HepG2 (cell line): ENCODE results near the gene WEE1. TPM values are rescaled to one million over a fixed set of nuclear protein-coding genes. Genes with fewer than 3 reads are reported as not detected.
A peak's percentile ranks its signal among the peaks of the same experiment; 100 is the strongest.

ENCODE experiments used
- FOXJ3 ChIP-seq: sonication (generic); formaldehyde crosslinking; IDR thresholded peaks from 2 replicates; pipeline ENCODE4 v1.4.0; 2020; ENCODE audit warnings: missing genetic modification reagents, mild to moderate bottlenecking, borderline replicate concordance
- FOXM1 ChIP-seq: sonication (generic); formaldehyde crosslinking; IDR thresholded peaks from 2 replicates; pipeline ENCODE4 v1.5.0; 2020; ENCODE audit warnings: missing genetic modification reagents
- HOXA7 ChIP-seq: sonication (generic); formaldehyde crosslinking; IDR thresholded peaks from 2 replicates; pipeline ENCODE4 v1.8.1; 2022; ENCODE audit warnings: mild to moderate bottlenecking, missing genetic modification reagents, moderate library complexity
- KDM5B ChIP-seq: sonication (generic); formaldehyde crosslinking; IDR thresholded peaks from 2 replicates; pipeline ENCODE4 v1.4.0; 2020; ENCODE audit warnings: missing genetic modification reagents, mild to moderate bottlenecking, borderline replicate concordance
- MBNL3 ChIP-seq: fragments of 250-450 bp; sonication (Bioruptor Pico); conservative IDR thresholded peaks from 2 replicates; pipeline ENCODE4 v1.8.0; 2022; ENCODE audit warnings: mild to moderate bottlenecking, inconsistent platforms
- PBX2 ChIP-seq: IDR thresholded peaks from 2 replicates; pipeline ENCODE4 v1.6.1; 2016; ENCODE audit warnings: control low read depth
- RARA ChIP-seq: IDR thresholded peaks from 2 replicates; pipeline ENCODE4 v1.6.1; 2016; ENCODE audit warnings: missing genetic modification reagents, missing compliant biosample characterization
- REPIN1 ChIP-seq: sonication (generic); formaldehyde crosslinking; IDR thresholded peaks from 2 replicates; pipeline ENCODE4 v1.8.0; 2022; ENCODE audit warnings: missing genetic modification reagents, low read depth, mild to moderate bottlenecking, borderline replicate concordance
- SOX5 ChIP-seq: IDR thresholded peaks from 2 replicates; pipeline ENCODE4 v1.6.1; 2016; ENCODE audit warnings: borderline replicate concordance
- TCF7L2 ChIP-seq: IDR thresholded peaks from 2 replicates; pipeline ENCODE4 v1.6.1; 2011; ENCODE audit warnings: mild to moderate bottlenecking, low read depth, low read length, moderate library complexity
- TRAFD1 ChIP-seq: sonication (generic); formaldehyde crosslinking; IDR thresholded peaks from 2 replicates; pipeline ENCODE4 v1.5.1; 2020; ENCODE audit warnings: missing genetic modification reagents, mild to moderate bottlenecking, borderline replicate concordance
- ZNF292 ChIP-seq: sonication (generic); formaldehyde crosslinking; IDR thresholded peaks from 2 replicates; pipeline ENCODE4 v1.8.1; 2022; ENCODE audit warnings: mild to moderate bottlenecking, low read depth, missing genetic modification reagents, borderline replicate concordance
- ZNF564 ChIP-seq: sonication (generic); formaldehyde crosslinking; IDR thresholded peaks from 2 replicates; pipeline ENCODE4 v1.8.1; 2023; ENCODE audit warnings: mild to moderate bottlenecking, missing genetic modification reagents
- polyA plus RNA-seq, 8 experiments: library from polyadenylated mRNA; depleted of rRNA in 3 of 8; stranded (reverse) in 7 of 8; unstranded in 1 of 8; fragments of >200 nt; fragmentation: Illumina TruSeq in 4 of 8; extraction: Trizol in 4 of 8; gene quantifications; 2 replicates each; pipeline versions ENCODE4 v1.2.1 to v1.2.3, GENCODE V29; 2011 to 2016; ENCODE audit warnings: low read depth in 4 of 8, missing spikeins in 1 of 8, mixed read lengths in 1 of 8; ENCODE audit not compliant: insufficient read depth in 1 of 8
- total RNA-seq, 5 experiments: library from RNA; depleted of rRNA; stranded (reverse); fragments of >200 nt; fragmentation: Illumina TruSeq; extraction: Trizol; gene quantifications; 2 replicates each; pipeline ENCODE4 v1.2.3, GENCODE V29; 2016; ENCODE audit warnings: low read depth in 1 of 5
- TF ChIP-seq, protein P1 (sequence below): sonication (generic); formaldehyde crosslinking; IDR thresholded peaks from 2 replicates; pipeline ENCODE4 v1.4.0; 2020; ENCODE audit warnings: missing genetic modification reagents, mild to moderate bottlenecking, borderline replicate concordance
- TF ChIP-seq, protein P2 (sequence below): sonication (generic); formaldehyde crosslinking; IDR thresholded peaks from 2 replicates; pipeline ENCODE4 v1.4.0; 2020; ENCODE audit warnings: missing genetic modification reagents, borderline replicate concordance

The WEE1 gene
- total and polyA plus RNA-seq, 2 of the 13 experiments (the other 11 are each of a cell fraction or from before 2014, with no cell fraction given), result 31.4 to 63.7 TPM

DNA sequence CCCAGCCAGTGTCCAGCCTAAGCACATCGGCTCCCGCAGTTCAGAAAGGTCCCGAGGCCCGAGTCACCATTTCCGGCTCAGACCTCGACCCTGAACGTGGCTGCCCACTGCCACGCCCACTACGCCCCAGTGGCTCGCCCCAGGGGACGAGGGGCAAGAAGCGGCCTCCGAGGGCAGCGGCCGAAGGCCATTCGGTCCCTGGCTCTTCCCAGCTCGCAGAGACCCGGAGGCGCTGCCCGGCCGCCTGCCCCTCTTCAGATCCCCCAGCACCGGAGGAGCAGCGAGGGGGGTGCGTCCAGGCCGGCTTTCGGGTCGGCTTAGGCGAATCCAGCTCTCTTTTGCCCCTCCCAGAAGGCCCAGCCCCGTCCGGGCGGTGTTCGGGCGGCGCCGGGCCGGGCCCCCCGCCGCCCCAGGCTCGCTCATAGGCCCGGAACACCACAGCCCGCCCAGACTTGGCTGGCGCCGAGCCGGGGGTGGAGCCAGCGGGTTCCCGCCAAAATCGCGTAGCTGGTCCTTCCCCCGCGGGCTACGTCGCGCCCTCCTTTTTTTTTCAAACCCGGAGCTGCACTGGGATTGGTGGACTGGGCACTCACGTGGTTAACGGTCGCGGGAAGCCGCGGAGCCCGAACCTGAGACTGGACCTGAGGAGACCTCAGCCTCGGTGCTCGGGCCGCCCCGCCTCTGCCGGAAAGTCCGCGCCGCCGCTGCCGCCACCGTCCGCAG is at the start of gene WEE1 (continued):
- no peak for TF ChIP-seq PBX2 (CRISPR knock-in tag)
- peak; percentile 77 for TF ChIP-seq ZNF292 (CRISPR knock-in tag)
- TF ChIP-seq RARA, result peak; percentile 59; the same call in 1 of the 2 replicates
- no peak for TF ChIP-seq HOXA7 (CRISPR knock-in tag)
- no peak; the same call in 1 of the 2 replicates for TF ChIP-seq SOX5
- TF ChIP-seq FOXM1 (CRISPR knock-in tag), result no peak
- no peak for TF ChIP-seq TRAFD1 (CRISPR knock-in tag)
- TF ChIP-seq KDM5B (CRISPR knock-in tag), result peak; percentile 65; the same call in 1 of the 2 replicates
- 0 out of 2 replicates have a peak, but pooled peaks have one; percentile 36 for TF ChIP-seq FOXJ3 (CRISPR knock-in tag)
- TF ChIP-seq, protein P1, sequence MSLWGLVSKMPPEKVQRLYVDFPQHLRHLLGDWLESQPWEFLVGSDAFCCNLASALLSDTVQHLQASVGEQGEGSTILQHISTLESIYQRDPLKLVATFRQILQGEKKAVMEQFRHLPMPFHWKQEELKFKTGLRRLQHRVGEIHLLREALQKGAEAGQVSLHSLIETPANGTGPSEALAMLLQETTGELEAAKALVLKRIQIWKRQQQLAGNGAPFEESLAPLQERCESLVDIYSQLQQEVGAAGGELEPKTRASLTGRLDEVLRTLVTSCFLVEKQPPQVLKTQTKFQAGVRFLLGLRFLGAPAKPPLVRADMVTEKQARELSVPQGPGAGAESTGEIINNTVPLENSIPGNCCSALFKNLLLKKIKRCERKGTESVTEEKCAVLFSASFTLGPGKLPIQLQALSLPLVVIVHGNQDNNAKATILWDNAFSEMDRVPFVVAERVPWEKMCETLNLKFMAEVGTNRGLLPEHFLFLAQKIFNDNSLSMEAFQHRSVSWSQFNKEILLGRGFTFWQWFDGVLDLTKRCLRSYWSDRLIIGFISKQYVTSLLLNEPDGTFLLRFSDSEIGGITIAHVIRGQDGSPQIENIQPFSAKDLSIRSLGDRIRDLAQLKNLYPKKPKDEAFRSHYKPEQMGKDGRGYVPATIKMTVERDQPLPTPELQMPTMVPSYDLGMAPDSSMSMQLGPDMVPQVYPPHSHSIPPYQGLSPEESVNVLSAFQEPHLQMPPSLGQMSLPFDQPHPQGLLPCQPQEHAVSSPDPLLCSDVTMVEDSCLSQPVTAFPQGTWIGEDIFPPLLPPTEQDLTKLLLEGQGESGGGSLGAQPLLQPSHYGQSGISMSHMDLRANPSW (CRISPR knock-in tag), result no peak; the same call in 1 of the 2 replicates
- peak; percentile 88 for TF ChIP-seq REPIN1 (CRISPR knock-in tag)
- TF ChIP-seq ZNF564, result peak; percentile 83; the same call in 1 of the 2 replicates
- no peak for TF ChIP-seq MBNL3 (CRISPR knock-in tag)
- no peak for TF ChIP-seq TCF7L2
- TF ChIP-seq, protein P2, sequence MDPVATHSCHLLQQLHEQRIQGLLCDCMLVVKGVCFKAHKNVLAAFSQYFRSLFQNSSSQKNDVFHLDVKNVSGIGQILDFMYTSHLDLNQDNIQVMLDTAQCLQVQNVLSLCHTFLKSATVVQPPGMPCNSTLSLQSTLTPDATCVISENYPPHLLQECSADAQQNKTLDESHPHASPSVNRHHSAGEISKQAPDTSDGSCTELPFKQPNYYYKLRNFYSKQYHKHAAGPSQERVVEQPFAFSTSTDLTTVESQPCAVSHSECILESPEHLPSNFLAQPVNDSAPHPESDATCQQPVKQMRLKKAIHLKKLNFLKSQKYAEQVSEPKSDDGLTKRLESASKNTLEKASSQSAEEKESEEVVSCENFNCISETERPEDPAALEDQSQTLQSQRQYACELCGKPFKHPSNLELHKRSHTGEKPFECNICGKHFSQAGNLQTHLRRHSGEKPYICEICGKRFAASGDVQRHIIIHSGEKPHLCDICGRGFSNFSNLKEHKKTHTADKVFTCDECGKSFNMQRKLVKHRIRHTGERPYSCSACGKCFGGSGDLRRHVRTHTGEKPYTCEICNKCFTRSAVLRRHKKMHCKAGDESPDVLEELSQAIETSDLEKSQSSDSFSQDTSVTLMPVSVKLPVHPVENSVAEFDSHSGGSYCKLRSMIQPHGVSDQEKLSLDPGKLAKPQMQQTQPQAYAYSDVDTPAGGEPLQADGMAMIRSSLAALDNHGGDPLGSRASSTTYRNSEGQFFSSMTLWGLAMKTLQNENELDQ (CRISPR knock-in tag), result no peak
